Hepatocyte (in vitro differentiated cells): ENCODE data around the gene FAM236B. TPM values are rescaled to one million over a fixed set of nuclear protein-coding genes. Genes with fewer than 3 reads are reported as not detected.
"Not testable (repeated sequence)": the region's sequence is repeated elsewhere in the genome, so short reads cannot be mapped to it uniquely, and the experiment has no call there.

Experiments
- DNase-seq: peaks from one replicate; pipeline ENCODE4 v3.0.0-alpha.2; 2016; ENCODE audit warnings: low spot score
- H2AFZ ChIP-seq: fragments of 200-600 bp; sonication (generic); 2 replicates; pipeline ENCODE4 v1.6.0; 2016; ENCODE audit warnings: antibody characterized with exemption, mild to moderate bottlenecking
- H3K27ac ChIP-seq: fragments of 200-600 bp; sonication (generic); 2 replicates; pipeline ENCODE4 v1.5.1; 2016; ENCODE audit warnings: mild to moderate bottlenecking
- H3K27me3 ChIP-seq: fragments of 200-600 bp; sonication (generic); 2 replicates; pipeline ENCODE4 v1.6.1; 2016
- H3K36me3 ChIP-seq: fragments of 200-600 bp; sonication (generic); replicated peaks from 2 replicates; pipeline ENCODE4 v1.5.1; 2016; ENCODE audit warnings: low read depth; ENCODE audit not compliant: insufficient read depth
- H3K4me1 ChIP-seq: fragments of 200-600 bp; sonication (generic); 2 replicates; pipeline ENCODE4 v1.5.1; 2016; ENCODE audit warnings: mild to moderate bottlenecking, moderate library complexity; ENCODE audit not compliant: insufficient read depth
- H3K4me2 ChIP-seq: fragments of 200-600 bp; sonication (generic); 2 replicates; pipeline ENCODE4 v1.6.0; 2016
- H3K4me3 ChIP-seq: fragments of 200-600 bp; sonication (generic); 2 replicates; pipeline ENCODE4 v1.5.1; 2016; ENCODE audit warnings: mild to moderate bottlenecking
- H3K79me2 ChIP-seq: fragments of 200-600 bp; sonication (generic); 2 replicates; pipeline ENCODE4 v1.6.0; 2017; ENCODE audit warnings: mild to moderate bottlenecking
- H3K9me2 ChIP-seq: fragments of 200-600 bp; sonication (generic); replicated peaks from 2 replicates; pipeline ENCODE4 v1.6.0; 2017; ENCODE audit warnings: mild to moderate bottlenecking; ENCODE audit not compliant: insufficient read depth
- H3K9me3 ChIP-seq: fragments of 200-600 bp; sonication (generic); 2 replicates; pipeline ENCODE4 v1.5.1; 2016; ENCODE audit warnings: low read depth, mild to moderate bottlenecking
- H4K20me1 ChIP-seq: fragments of 200-600 bp; sonication (generic); 2 replicates; pipeline ENCODE4 v1.6.0; 2016; ENCODE audit warnings: mild to moderate bottlenecking; ENCODE audit not compliant: insufficient read depth, poor library complexity, severe bottlenecking
- WGBS: methylation state at CpG from one replicate; pipeline ENCODE4 v1.1.6; 2016; ENCODE audit warnings: low lambda C conversion rate; ENCODE audit errors: missing lambda C conversion rate; 5-methylcytosine and 5-hydroxymethylcytosine counted together
- polyA plus RNA-seq: library from polyadenylated mRNA; unstranded; fragments of >200 nt; fragmentation: Nextera tagmentation; extraction: Ambion mirVana; gene quantifications from 2 replicates; pipeline ENCODE4 v1.2.1, GENCODE V29; 2016
- total RNA-seq: library from RNA; depleted of rRNA; stranded (reverse); fragments of >200 nt; gene quantifications from 2 replicates; pipeline ENCODE4 v1.2.3, GENCODE V29; 2014

The FAM236B gene
- total RNA-seq (not detected in 2 replicates), polyA plus RNA-seq (not detected in 2 replicates)

DNA sequence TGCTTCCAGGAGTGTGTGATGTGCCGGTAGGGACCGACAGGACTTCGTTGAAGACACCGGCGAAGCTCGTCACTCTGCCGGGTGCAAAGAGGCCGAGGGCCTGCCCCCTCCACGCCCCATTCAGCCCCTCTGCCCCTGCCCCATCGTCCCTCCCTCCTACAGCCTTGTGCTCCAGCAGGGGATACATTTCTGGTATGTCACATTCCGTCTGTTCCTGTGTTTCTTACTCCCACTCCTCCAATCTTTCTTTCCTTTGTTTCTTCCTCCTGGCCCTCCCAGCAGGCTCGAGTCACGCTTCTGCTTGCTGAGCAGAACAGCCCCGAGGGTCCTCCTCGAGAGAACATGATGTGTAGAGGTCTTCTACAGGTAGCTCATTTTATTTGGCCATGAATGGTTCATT lies at the start of gene FAM236B:
FAM236B (minus strand) TSS at position 101 of the 400 bp plus-strand sequence; CDS start at position 1, 100 bp downstream.
- H3K79me2 ChIP-seq, H2AFZ ChIP-seq, H3K36me3 ChIP-seq, H3K27ac ChIP-seq, H3K4me3 ChIP-seq, H3K27me3 ChIP-seq, H3K4me1 ChIP-seq, H3K9me2 ChIP-seq, H4K20me1 ChIP-seq, H3K9me3 ChIP-seq, DNase-seq, H3K4me2 ChIP-seq: not testable (repeated sequence)
- WGBS, result no CpG with 5 or more reads among the region's 15 CpGs

DNA sequence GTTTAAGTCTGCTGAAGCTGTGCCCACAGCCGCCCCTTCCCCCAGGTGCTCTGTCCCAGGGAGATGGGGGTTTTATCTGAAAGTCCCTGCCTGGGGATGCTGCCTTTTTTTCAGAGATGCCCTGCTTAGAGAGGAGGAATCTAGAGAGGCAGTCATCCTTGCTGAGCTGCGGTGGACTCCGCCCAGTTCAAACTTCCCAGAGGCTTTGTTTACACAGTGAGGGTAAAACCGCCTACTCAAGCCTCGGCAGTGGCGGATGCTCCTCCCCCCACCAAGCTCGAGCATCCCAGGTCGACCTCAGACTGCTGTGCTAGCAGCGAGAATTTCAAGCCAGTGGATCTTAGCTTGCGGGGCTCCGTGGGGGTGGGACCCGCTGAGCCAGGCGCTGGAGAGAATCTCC lies 48.2 kb upstream of the FAM236B start:
- H2AFZ ChIP-seq, H3K9me3 ChIP-seq, H3K4me2 ChIP-seq, H3K27me3 ChIP-seq, H3K27ac ChIP-seq, H3K4me1 ChIP-seq, DNase-seq, H3K4me3 ChIP-seq, H3K36me3 ChIP-seq, H3K9me2 ChIP-seq, H4K20me1 ChIP-seq, H3K79me2 ChIP-seq: not testable (repeated sequence)
- no CpG with 5 or more reads among the region's 13 CpGs for WGBS

DNA sequence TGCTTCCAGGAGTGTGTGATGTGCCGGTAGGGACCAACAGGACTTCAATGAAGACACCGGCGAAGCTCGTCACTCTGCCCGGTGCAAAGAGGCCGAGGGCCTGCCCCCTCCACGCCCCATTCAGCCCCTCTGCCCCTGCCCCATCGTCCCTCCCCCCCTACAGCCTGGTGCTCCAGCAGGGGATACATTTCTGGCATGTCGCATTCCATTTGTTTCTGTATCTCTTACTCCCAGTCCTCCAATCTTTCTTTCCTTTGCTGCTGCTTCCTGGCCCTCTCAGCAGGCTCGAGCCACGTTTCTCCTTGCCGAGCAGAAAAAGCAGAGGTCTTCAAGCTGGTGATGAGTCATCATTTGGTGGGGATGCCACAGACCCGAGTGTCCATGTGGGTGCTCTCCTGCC lies 25.6 kb upstream of the FAM236B start, which contains the start of gene FAM236D:
FAM236D (minus strand) TSS at position 101 of the 400 bp plus-strand sequence; CDS start at position 1, 100 bp downstream.
- not testable (repeated sequence) for H3K9me2 ChIP-seq, H4K20me1 ChIP-seq, H3K27me3 ChIP-seq, H3K4me3 ChIP-seq, H3K79me2 ChIP-seq, DNase-seq, H3K4me1 ChIP-seq, H2AFZ ChIP-seq, H3K9me3 ChIP-seq, H3K36me3 ChIP-seq, H3K27ac ChIP-seq, H3K4me2 ChIP-seq
- no CpG with 5 or more reads among the region's 13 CpGs for WGBS

DNA sequence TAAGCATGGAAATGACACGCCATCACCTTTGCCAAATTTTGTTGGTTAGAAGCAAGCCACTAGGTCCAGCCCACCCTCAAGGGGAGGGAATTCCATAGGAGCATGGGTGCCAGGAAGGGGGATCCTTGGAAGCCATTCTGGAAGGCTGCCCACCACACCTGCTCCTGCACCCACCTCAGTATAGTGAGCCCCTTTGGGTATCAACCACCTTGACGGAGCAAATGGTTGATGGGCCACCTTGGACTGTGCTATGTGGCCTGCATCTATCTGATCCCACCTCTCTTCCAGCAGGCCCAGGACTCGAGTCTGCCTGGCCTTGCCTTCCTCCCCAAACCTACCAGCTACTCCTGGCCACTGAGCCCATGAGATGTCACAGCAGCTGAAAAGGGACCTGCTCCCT lies 7.9 kb upstream of the FAM236B start:
- not testable (repeated sequence) for H3K9me2 ChIP-seq, H3K4me2 ChIP-seq, H4K20me1 ChIP-seq, H3K4me3 ChIP-seq, H3K4me1 ChIP-seq, H3K27me3 ChIP-seq, H2AFZ ChIP-seq, H3K36me3 ChIP-seq, DNase-seq, H3K9me3 ChIP-seq, H3K79me2 ChIP-seq, H3K27ac ChIP-seq
- WGBS, result 77% methylated on average over 2 of the region's 3 CpGs

DNA sequence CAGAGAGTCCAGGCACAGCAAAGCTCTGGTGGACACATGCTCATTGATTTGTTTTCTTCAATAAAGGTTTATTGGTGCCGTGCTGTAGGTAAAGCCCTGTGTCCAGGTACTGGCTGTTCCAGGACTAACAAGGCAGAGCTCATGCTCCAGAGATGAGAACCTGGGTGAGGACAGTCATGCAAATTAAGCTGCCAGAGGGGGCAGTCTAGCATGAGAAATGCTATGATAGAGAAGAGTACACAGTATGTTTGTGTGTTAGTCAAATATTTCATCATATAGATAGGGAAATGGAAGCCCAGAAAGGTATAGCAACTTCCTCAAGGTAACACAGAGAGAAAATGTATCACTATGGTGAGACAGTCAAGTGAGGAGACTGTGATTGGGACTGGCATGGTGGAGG lies 5.7 kb upstream of the FAM236B start:
- H3K79me2 ChIP-seq, DNase-seq, H3K36me3 ChIP-seq, H3K27ac ChIP-seq, H3K4me3 ChIP-seq, H3K4me2 ChIP-seq, H3K9me2 ChIP-seq, H3K27me3 ChIP-seq, H3K9me3 ChIP-seq, H3K4me1 ChIP-seq, H4K20me1 ChIP-seq, H2AFZ ChIP-seq: not testable (repeated sequence)
- WGBS, result no CpG with 5 or more reads among the region's 1 CpG

DNA sequence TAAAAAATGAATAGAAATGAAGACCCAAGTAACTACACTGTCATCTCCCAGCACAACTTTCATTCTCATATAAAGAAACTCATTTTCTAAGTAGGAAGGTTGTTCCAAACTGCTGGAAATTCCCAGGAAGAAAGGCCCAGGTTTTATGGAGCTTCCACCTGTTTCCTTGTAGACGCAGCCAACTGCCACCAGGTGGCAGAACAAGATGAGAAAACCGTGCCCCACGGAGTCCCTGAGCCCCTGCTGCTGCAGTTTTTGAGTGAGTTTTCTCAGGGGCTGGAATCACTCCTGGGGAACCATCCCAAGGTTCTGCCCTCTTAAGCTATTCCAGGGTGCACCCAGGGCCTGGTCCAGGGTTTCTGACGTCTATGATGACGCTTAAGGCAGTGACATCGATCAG lies 1.5 kb upstream of the FAM236B start:
- H3K79me2 ChIP-seq, H3K4me1 ChIP-seq: not testable (repeated sequence)
- WGBS, result no CpG with 5 or more reads among the region's 6 CpGs

DNA sequence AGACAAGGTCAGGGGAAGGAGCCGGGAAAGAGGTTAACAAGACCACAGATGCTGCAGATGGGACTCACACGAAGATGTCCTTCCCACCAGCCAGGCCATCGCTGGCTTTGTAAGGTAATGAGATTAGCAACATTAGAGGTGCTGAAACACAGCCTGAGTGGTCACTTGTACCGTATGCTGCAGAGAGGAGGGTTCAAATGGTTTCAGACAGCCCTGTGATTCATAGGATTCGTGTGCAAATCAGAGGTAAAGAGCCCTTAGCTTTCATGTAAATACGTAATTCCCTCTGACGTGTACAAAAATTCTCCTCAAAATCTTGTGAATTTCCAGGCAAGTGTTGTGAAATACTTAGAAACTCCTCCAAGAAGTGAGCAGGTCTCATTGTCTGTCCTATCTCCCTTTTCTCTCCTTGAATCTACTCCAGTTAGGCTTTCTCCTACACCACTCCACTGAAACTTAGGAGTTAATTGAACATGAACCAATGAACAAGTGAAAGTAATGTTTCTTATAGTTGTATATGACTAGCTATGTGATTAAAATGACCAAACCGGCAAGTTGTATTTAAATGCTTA lies 991 bp upstream of the FAM236B start:
- H3K4me1 ChIP-seq, H3K27ac ChIP-seq, H3K4me3 ChIP-seq, H3K79me2 ChIP-seq, H3K9me2 ChIP-seq, H2AFZ ChIP-seq, DNase-seq, H3K9me3 ChIP-seq, H3K27me3 ChIP-seq, H3K36me3 ChIP-seq, H3K4me2 ChIP-seq, H4K20me1 ChIP-seq: not testable (repeated sequence)
- no CpG with 5 or more reads among the region's 8 CpGs for WGBS

More for the DNA sequence above, 1.5 kb upstream of the FAM236B start:
- not testable (repeated sequence) for H3K9me3 ChIP-seq, H3K36me3 ChIP-seq, H3K27me3 ChIP-seq, H3K4me2 ChIP-seq, H2AFZ ChIP-seq, H3K27ac ChIP-seq, DNase-seq, H3K4me3 ChIP-seq, H4K20me1 ChIP-seq, H3K9me2 ChIP-seq

DNA sequence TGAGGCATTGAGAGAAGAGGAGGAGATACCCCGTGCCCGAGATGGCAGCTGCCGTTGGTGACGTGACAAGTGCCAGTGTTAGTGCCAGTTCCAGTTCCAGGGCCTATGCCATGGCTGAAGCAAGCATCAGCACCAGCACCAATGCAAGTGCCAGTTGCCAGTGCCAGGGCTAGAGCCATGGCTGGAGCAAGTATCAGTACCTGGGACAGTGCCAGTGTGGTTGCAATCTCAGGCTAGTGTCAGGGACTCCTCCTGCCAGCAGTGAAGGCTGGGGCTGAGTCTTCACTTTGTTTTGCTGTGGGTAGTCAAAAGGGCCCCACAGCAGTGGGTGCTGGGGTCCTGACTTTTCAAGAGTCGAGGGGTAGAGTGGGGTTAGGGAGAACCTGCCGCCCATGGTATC lies 4.3 kb downstream of the FAM236B start:
- DNase-seq, H3K36me3 ChIP-seq, H3K4me1 ChIP-seq, H3K79me2 ChIP-seq, H3K9me2 ChIP-seq, H3K9me3 ChIP-seq, H4K20me1 ChIP-seq, H3K4me3 ChIP-seq, H3K27ac ChIP-seq, H3K4me2 ChIP-seq, H2AFZ ChIP-seq, H3K27me3 ChIP-seq: not testable (repeated sequence)
- WGBS, result no CpG with 5 or more reads among the region's 6 CpGs

DNA sequence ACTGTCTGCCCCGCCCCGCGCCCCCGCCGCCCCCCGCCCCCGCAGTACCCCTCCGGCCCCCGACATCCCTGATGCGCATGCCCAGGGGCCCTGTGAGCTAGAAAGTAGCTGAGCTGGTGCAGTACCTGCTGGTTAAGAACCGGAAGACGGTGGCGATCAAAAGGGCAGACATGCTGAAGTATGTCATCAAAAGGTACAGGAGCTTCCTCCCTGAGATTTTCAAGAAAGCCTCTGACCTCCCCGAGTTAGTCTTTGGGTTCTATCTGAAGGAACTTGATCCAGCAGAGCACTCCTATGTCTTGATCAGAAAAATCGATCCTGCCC lies 5.0 kb downstream of the FAM236B start:
- H3K27me3 ChIP-seq, H3K79me2 ChIP-seq, H4K20me1 ChIP-seq, H3K9me2 ChIP-seq, H3K4me1 ChIP-seq, H2AFZ ChIP-seq, H3K36me3 ChIP-seq, H3K4me2 ChIP-seq, H3K27ac ChIP-seq, H3K4me3 ChIP-seq, DNase-seq, H3K9me3 ChIP-seq: not testable (repeated sequence)
- WGBS, result no CpG with 5 or more reads among the region's 15 CpGs
